GM12878 (cell line): ENCODE measurements around the gene CAPN14. TPM values are rescaled to one million over a fixed set of nuclear protein-coding genes. Genes with fewer than 3 reads are reported as not detected.

Experiments used
- ATAC-seq: fragments of 200-7000 bp; cut with Tn5 transposase; 3 replicates; pipeline ENCODE4 v1.9.1; 2020; ENCODE audit warnings: mild to moderate bottlenecking, moderate library complexity
- BruUV-seq: library from RNA; stranded (reverse); fragments of 400-500 nt; replicated peaks from 2 replicates; lab custom pipeline; 2021; lab: Mats Ljungman, UMichigan
- CTCF ChIA-PET: fragments of 300-600 bp; sonication (Branson Sonifier 250); formaldehyde crosslinking; extraction: SDS; loops from one replicate; lab custom pipeline; 2021; ENCODE audit warnings: inconsistent platforms; lab: Yijun Ruan, JAX
- POLR2A ChIA-PET: fragments of 350-600 bp; formaldehyde crosslinking; extraction: SDS; loops from one replicate; lab custom pipeline; 2021; ENCODE audit warnings: inconsistent platforms; lab: Charles Lee
- RAD21 ChIA-PET: fragments of 300-600 bp; sonication (Branson Sonifier 250); formaldehyde crosslinking; loops from one replicate; lab custom pipeline; 2023; ENCODE audit warnings: antibody characterized with exemption; ENCODE audit not compliant: unreplicated experiment; lab: Charles Lee
- SMC1A ChIA-PET: fragments of 300-600 bp; sonication (Branson Sonifier 250); formaldehyde crosslinking; loops from one replicate; lab custom pipeline; 2023; ENCODE audit not compliant: unreplicated experiment, uncharacterized antibody; lab: Charles Lee
- DNase-seq: peaks from one replicate; pipeline ENCODE4 v3.0.0-alpha.2; 2011; ENCODE audit warnings: low read depth, low spot score
- FAIRE-seq: peaks from 3 replicates; lab custom pipeline; 2011; peaks lifted over from hg19 to GRCh38; lab: Jason Lieb, UNC
- H2AFZ ChIP-seq: 2 replicates; pipeline ENCODE4 v1.6.0; 2011; ENCODE audit warnings: low read depth, low read length, control low read depth; ENCODE audit not compliant: control insufficient read depth
- H3K27ac ChIP-seq: 2 replicates; pipeline ENCODE4 v1.5.1; 2011; ENCODE audit warnings: control low read depth; ENCODE audit not compliant: control insufficient read depth, insufficient read depth
- H3K27me3 ChIP-seq, 2 experiments: replicated peaks in 1 of 2; 2 replicates each; pipeline versions ENCODE4 v1.6.0 to v1.6.1; 2011; ENCODE audit warnings: low read length in 1 of 2; ENCODE audit not compliant: control insufficient read depth in 2 of 2, insufficient read depth in 2 of 2
- H3K36me3 ChIP-seq, 2 experiments: 2 replicates each; pipeline ENCODE4 v1.5.1; 2011; ENCODE audit warnings: low read length in 1 of 2; ENCODE audit not compliant: control insufficient read depth in 2 of 2, insufficient read depth in 2 of 2
- H3K4me1 ChIP-seq: 2 replicates; pipeline ENCODE4 v1.6.1; 2011; ENCODE audit warnings: mild to moderate bottlenecking, low read length, moderate library complexity, mixed read lengths; ENCODE audit not compliant: control insufficient read depth, insufficient read depth
- H3K4me2 ChIP-seq: 2 replicates; pipeline ENCODE4 v1.6.0; 2011; ENCODE audit warnings: control low read depth; ENCODE audit not compliant: control insufficient read depth, insufficient read depth
- H3K4me3 ChIP-seq: fragments of 200-600 bp; sonication (generic); 2 replicates; pipeline ENCODE4 v1.5.1; 2016
- H3K79me2 ChIP-seq: 2 replicates; pipeline ENCODE4 v1.6.0; 2011; ENCODE audit warnings: low read length; ENCODE audit not compliant: control insufficient read depth, insufficient read depth
- H3K9ac ChIP-seq: 2 replicates; pipeline ENCODE4 v1.8.0; 2011; ENCODE audit warnings: low read length, control low read depth, mixed read lengths; ENCODE audit not compliant: control insufficient read depth, insufficient read depth
- H3K9me3 ChIP-seq: replicated peaks from 3 replicates; pipeline ENCODE4 v1.5.1; 2011; ENCODE audit warnings: mild to moderate bottlenecking, low read length; ENCODE audit not compliant: control insufficient read depth, insufficient read depth
- H4K20me1 ChIP-seq: 2 replicates; pipeline ENCODE4 v1.6.0; 2011; ENCODE audit not compliant: control insufficient read depth, insufficient read depth
- CBX5 ChIP-seq: sonication (generic); IDR thresholded peaks from 2 replicates; pipeline ENCODE4 v1.6.1; 2016; ENCODE audit warnings: low read depth, moderate library complexity, mild to moderate bottlenecking, inconsistent platforms
- E2F8 ChIP-seq: fragments of 450-650 bp; IDR thresholded peaks from 2 replicates; pipeline ENCODE4 v1.6.1; 2018; ENCODE audit warnings: mild to moderate bottlenecking, low read depth, moderate library complexity; ENCODE audit not compliant: partially characterized antibody
- JUNB ChIP-seq: IDR thresholded peaks from 2 replicates; pipeline ENCODE4 v1.6.1; 2016; ENCODE audit warnings: antibody characterized with exemption, mild to moderate bottlenecking
- PKNOX1 ChIP-seq: fragments of 450-650 bp; IDR thresholded peaks from 2 replicates; pipeline ENCODE4 v1.6.1; 2016; ENCODE audit warnings: mild to moderate bottlenecking
- RB1 ChIP-seq: fragments of 450-650 bp; formaldehyde crosslinking; IDR thresholded peaks from 2 replicates; pipeline ENCODE4 v1.6.1; 2017; ENCODE audit warnings: mild to moderate bottlenecking, borderline replicate concordance
- STAT3 ChIP-seq: IDR thresholded peaks from 2 replicates; pipeline ENCODE4 v1.6.1; 2011; ENCODE audit warnings: low read depth, low read length, improper control_type of control experiment
- ZNF24 ChIP-seq: fragments of 450-650 bp; IDR thresholded peaks from 2 replicates; pipeline ENCODE4 v1.6.1; 2017; ENCODE audit warnings: antibody characterized with exemption, mild to moderate bottlenecking
- WGBS: methylation state at CpG from one replicate; pipeline ENCODE4 v1.1.6; 2016; ENCODE audit warnings: low lambda C conversion rate; ENCODE audit not compliant: insufficient replicate concordance, insufficient coverage; ENCODE audit errors: missing lambda C conversion rate; 5-methylcytosine and 5-hydroxymethylcytosine counted together
- in situ Hi-C: fragments of 300-500 bp; cut with MboI; formaldehyde crosslinking; loops from 9 replicates; pipeline ENCODE4 v1.14.3; 2018; ENCODE audit warnings: mixed read lengths
- intact Hi-C: fragments of 100-400 bp; cut with micrococcal nuclease; formaldehyde crosslinking; loops from one replicate; pipeline ENCODE4 v1.14.2; 2022; ENCODE audit not compliant: unreplicated experiment
- polyA plus RNA-seq, 11 experiments: library from polyadenylated mRNA; depleted of rRNA in 4 of 11; unstranded in 6 of 11; stranded (reverse) in 5 of 11; fragments of >200 nt; fragmentation: Nextera tagmentation in 4 of 11; fragmentation: Illumina TruSeq in 1 of 11; extraction: Ambion mirVana in 4 of 11; extraction: Trizol in 1 of 11; gene quantifications; 1 replicate in 1 of 11; 2 replicates in 10 of 11; pipeline versions ENCODE4 v1.2.1 to v1.2.3, GENCODE V29; 2011 to 2016; ENCODE audit warnings: inconsistent platforms in 2 of 11, missing spikeins in 2 of 11, low read depth in 1 of 11
- total RNA-seq, 4 experiments: library from RNA; depleted of rRNA in 3 of 4; stranded (reverse); fragments of >200 nt in 3 of 4; fragmentation: Illumina TruSeq in 1 of 4; extraction: Trizol in 1 of 4; gene quantifications; 2 replicates each; pipeline versions ENCODE4 v1.2.1 to v1.2.3, GENCODE V29; 2013 to 2021

Gene CAPN14
- total and polyA plus RNA-seq, 10 of the 15 experiments (the other 5 are each of a cell fraction or from before 2014, with no cell fraction given), result 0.08 to 1.5 (median 1.1) TPM

GRCh38 chr2:31166925-31167324 is 50.4 kb downstream of the CAPN14 start:
- SMC1A ChIA-PET, result interaction anchor here (0.9 kb wide), 2 partner anchors 304 to 455 kb away, joined by 3 read pairs; no protein-coding TSS in a partner anchor
- Histone ChIP-seq H3K27ac (no peak overlapping the region), H3K9me3 (no peaks in the 10 kb centered on the region), H3K4me3 (no peak overlapping the region), H3K9ac (no peak overlapping the region), H3K4me2 (no peak overlapping the region)
- TF ChIP-seq ZNF24, result no peak
- no peak for TF ChIP-seq STAT3
- no peak for TF ChIP-seq CBX5
- TF ChIP-seq JUNB, result no peak
- TF ChIP-seq, all 136 proteins: peak for 0
- 24% methylated on average over 1 of the region's 1 CpG for WGBS
- no peaks in the 10 kb centered on the region for H3K79me2 ChIP-seq
- H2AFZ ChIP-seq, result no peak overlapping the region
- POLR2A ChIA-PET, result no interaction called here
- BruUV-seq, result no TSS peak
- in situ Hi-C loops, result loop anchor here (5.0 to 25.0 kb wide), 3 partner anchors 302 to 1005 kb away; no protein-coding TSS in a partner anchor
- RAD21 ChIA-PET, result interaction anchor here (0.7 to 5.8 kb wide), 3 partner anchors 34 to 454 kb away, joined by 3 to 103 read pairs (median 62); no protein-coding TSS in a partner anchor
- intact Hi-C loops, result no loop called here
- H3K27me3 ChIP-seq, result 0 out of 4 replicates have a peak, but pooled peaks cover 0 to under 1% of the 10 kb centered on the region in 2 experiments
- DNase-seq (no peak), ATAC-seq (no peak), FAIRE-seq (no peak)
- CTCF ChIA-PET, result interaction anchor here (0.7 to 9.0 kb wide), 5 partner anchors 15 to 454 kb away, joined by 3 to 165 read pairs (median 4); no protein-coding TSS in a partner anchor
- no peaks in the 10 kb centered on the region for H3K36me3 ChIP-seq
- H3K4me1 ChIP-seq, result no peaks in the 10 kb centered on the region
- H4K20me1 ChIP-seq, result no peaks in the 10 kb centered on the region

GRCh38 chr2:31163011-31163539 is 54.2 kb downstream of the CAPN14 start:
- no peak overlapping the region for H3K4me2 ChIP-seq
- H3K4me1 ChIP-seq, result no peaks in the 10 kb centered on the region
- H4K20me1 ChIP-seq, result no peaks in the 10 kb centered on the region
- peaks cover 0 to 2% of the 10 kb centered on the region in 2 experiments; a peak in 1 of 4 replicates for H3K27me3 ChIP-seq
- H3K4me3 ChIP-seq, result no peak overlapping the region
- 10% methylated on average over 6 of the region's 6 CpGs for WGBS
- H3K9me3 ChIP-seq, result no peaks in the 10 kb centered on the region
- ChIA-PET RAD21 (interaction anchor here (0.6 to 1.2 kb wide), 2 partner anchors 8 to 1030 kb away, joined by 3 to 4 read pairs; no protein-coding TSS in a partner anchor), POLR2A (no interaction called here), CTCF (interaction anchor here (0.7 to 1.0 kb wide), 4 partner anchors 9 to 154 kb away, joined by 3 to 4 read pairs (median 3); no protein-coding TSS in a partner anchor), SMC1A (interaction anchor here (1.1 to 1.3 kb wide), 3 partner anchors 8 to 140 kb away, joined by 3 to 5 read pairs (median 5); no protein-coding TSS in a partner anchor)
- H2AFZ ChIP-seq, result no peak overlapping the region
- no peak for DNase-seq
- H3K79me2 ChIP-seq, result no peaks in the 10 kb centered on the region
- H3K36me3 ChIP-seq, result no peaks in the 10 kb centered on the region
- intact Hi-C loops, result no loop called here
- ATAC-seq, result no peak
- FAIRE-seq, result no peak
- in situ Hi-C loops, result loop anchor here (10.0 to 25.0 kb wide), 2 partner anchors 298 to 1001 kb away; no protein-coding TSS in a partner anchor
- H3K27ac ChIP-seq, result no peak overlapping the region
- no peak overlapping the region for H3K9ac ChIP-seq
- TF ChIP-seq RB1 (no peak), E2F8 (no peak), PKNOX1 (no peak)
- TF ChIP-seq, all 136 proteins: peak for 0
- no TSS peak for BruUV-seq
